ENCODE results near the gene SIN3B.

DNA sequence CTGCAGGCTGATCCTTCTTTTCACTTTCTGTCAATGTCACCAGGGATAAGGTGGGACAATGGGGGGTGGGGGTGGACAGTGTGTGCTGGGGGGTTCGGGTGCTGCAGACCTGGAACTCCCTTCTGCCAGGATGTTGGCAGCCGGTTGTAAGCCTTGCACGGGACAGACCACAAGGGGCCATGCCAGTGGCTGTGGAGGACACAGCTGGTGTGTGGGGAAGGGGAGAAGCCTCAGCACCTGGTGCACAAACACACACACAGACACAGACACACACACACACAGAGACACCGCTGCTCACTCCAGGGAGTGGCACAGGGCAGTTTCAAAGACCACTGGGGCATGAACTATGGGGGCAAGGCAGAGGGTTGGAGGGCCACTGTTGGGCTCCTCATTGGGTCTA is 63.2 kb downstream of the SIN3B start:
- TF ChIP-seq, protein P1, sequence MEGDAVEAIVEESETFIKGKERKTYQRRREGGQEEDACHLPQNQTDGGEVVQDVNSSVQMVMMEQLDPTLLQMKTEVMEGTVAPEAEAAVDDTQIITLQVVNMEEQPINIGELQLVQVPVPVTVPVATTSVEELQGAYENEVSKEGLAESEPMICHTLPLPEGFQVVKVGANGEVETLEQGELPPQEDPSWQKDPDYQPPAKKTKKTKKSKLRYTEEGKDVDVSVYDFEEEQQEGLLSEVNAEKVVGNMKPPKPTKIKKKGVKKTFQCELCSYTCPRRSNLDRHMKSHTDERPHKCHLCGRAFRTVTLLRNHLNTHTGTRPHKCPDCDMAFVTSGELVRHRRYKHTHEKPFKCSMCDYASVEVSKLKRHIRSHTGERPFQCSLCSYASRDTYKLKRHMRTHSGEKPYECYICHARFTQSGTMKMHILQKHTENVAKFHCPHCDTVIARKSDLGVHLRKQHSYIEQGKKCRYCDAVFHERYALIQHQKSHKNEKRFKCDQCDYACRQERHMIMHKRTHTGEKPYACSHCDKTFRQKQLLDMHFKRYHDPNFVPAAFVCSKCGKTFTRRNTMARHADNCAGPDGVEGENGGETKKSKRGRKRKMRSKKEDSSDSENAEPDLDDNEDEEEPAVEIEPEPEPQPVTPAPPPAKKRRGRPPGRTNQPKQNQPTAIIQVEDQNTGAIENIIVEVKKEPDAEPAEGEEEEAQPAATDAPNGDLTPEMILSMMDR (IDR thresholded peaks at IDR 0.05) = no peak
- TF ChIP-seq EP300 (IDR thresholded peaks at IDR 0.05) = no peak
- TF ChIP-seq POLR2AphosphoS5 (IDR thresholded peaks at IDR 0.05) = no peak
- no peak for TF ChIP-seq POLR2A (IDR thresholded peaks at IDR 0.05; ENCODE audit: low read depth)

All from esophagus muscularis mucosa (tissue), 4 donors.